Keratinocyte (primary cell): ENCODE measurements around the gene ADGRD1. TPM values are rescaled to one million over a fixed set of nuclear protein-coding genes. Genes with fewer than 3 reads are reported as not detected.
"Not testable (repeated sequence)": the region's sequence is repeated elsewhere in the genome, so short reads cannot be mapped to it uniquely, and the experiment has no call there.

Experiments
- DNase-seq: peaks from one replicate; pipeline ENCODE4 v3.0.0-alpha.2; 2011; ENCODE audit warnings: low read depth, missing footprints, low spot score
- FAIRE-seq: peaks from 2 replicates; lab custom pipeline; 2011; peaks lifted over from hg19 to GRCh38; lab: Jason Lieb, UNC
- H2AFZ ChIP-seq: 2 replicates; pipeline ENCODE4 v1.6.0; 2012; ENCODE audit warnings: low read length, control low read depth, inconsistent platforms; ENCODE audit not compliant: control insufficient read depth
- H3K27ac ChIP-seq: 2 replicates; pipeline ENCODE4 v1.5.1; 2011; ENCODE audit warnings: low read length; ENCODE audit not compliant: control insufficient read depth, insufficient read depth
- H3K27me3 ChIP-seq: 3 replicates; pipeline ENCODE4 v1.6.0; 2011; ENCODE audit warnings: low read length; ENCODE audit not compliant: control insufficient read depth, insufficient read depth; ENCODE audit errors: extremely low read depth
- H3K36me3 ChIP-seq, 2 experiments: 2 replicates in 1 of 2; 3 replicates in 1 of 2; pipeline ENCODE4 v1.5.1; 2011; ENCODE audit warnings: low read length in 2 of 2, mild to moderate bottlenecking in 1 of 2; ENCODE audit not compliant: control insufficient read depth in 2 of 2, insufficient read depth in 2 of 2; ENCODE audit errors: extremely low read depth in 1 of 2
- H3K4me1 ChIP-seq: 3 replicates; pipeline ENCODE4 v1.5.1; 2011; ENCODE audit warnings: low read length; ENCODE audit not compliant: control insufficient read depth, insufficient read depth; ENCODE audit errors: extremely low read depth
- H3K4me2 ChIP-seq: 3 replicates; pipeline ENCODE4 v1.6.0; 2011; ENCODE audit warnings: low read depth, low read length; ENCODE audit not compliant: control insufficient read depth, insufficient read depth; ENCODE audit errors: extremely low read depth
- H3K4me3 ChIP-seq, 3 experiments: fragments of 200-600 bp in 1 of 3; sonication (generic) in 1 of 3; 2 replicates in 2 of 3; 3 replicates in 1 of 3; pipeline ENCODE4 v1.5.1; 2011 to 2016; ENCODE audit warnings: low read length in 3 of 3, mild to moderate bottlenecking in 3 of 3, control low read depth in 2 of 3, inconsistent platforms in 1 of 3, low read depth in 1 of 3, mixed read lengths in 1 of 3, mixed run types in 1 of 3, moderate library complexity in 1 of 3; ENCODE audit not compliant: control insufficient read depth in 2 of 3, insufficient read depth in 2 of 3; ENCODE audit errors: extremely low read depth in 1 of 3
- H3K79me2 ChIP-seq: 2 replicates; pipeline ENCODE4 v1.6.0; 2012; ENCODE audit warnings: low read length; ENCODE audit not compliant: control insufficient read depth, insufficient read depth
- H3K9ac ChIP-seq: 3 replicates; pipeline ENCODE4 v1.6.0; 2011; ENCODE audit warnings: low read length; ENCODE audit not compliant: control insufficient read depth, insufficient read depth; ENCODE audit errors: extremely low read depth
- H3K9me1 ChIP-seq: 3 replicates; pipeline ENCODE4 v1.6.0; 2011; ENCODE audit warnings: low read length; ENCODE audit not compliant: control insufficient read depth, insufficient read depth; ENCODE audit errors: extremely low read depth
- H3K9me3 ChIP-seq: 2 replicates; pipeline ENCODE4 v1.5.1; 2012; ENCODE audit warnings: low read depth, low read length; ENCODE audit not compliant: control insufficient read depth
- H4K20me1 ChIP-seq: 3 replicates; pipeline ENCODE4 v1.6.0; 2011; ENCODE audit warnings: low read length; ENCODE audit not compliant: control insufficient read depth, insufficient read depth; ENCODE audit errors: extremely low read depth
- EZH2 ChIP-seq: IDR thresholded peaks from one replicate; pipeline ENCODE4 v1.6.1; 2012; ENCODE audit warnings: inconsistent platforms, mild to moderate bottlenecking, low read length, moderate library complexity
- dilution Hi-C: fragments of 300-500 bp; cut with MboI; formaldehyde crosslinking; loops from one replicate; pipeline ENCODE4 v1.7.0; 2020; ENCODE audit warnings: low sequenced_read_pairs; ENCODE audit not compliant: extremely low pct_ligation_motif_present
- polyA plus RNA-seq, 5 experiments: library from polyadenylated mRNA; depleted of rRNA in 3 of 5; stranded (reverse) in 3 of 5; stranded (forward) in 1 of 5; unstranded in 1 of 5; fragments of >200 nt; gene quantifications; 1 replicate in 1 of 5; 2 replicates in 3 of 5; 3 replicates in 1 of 5; pipeline versions ENCODE4 v1.2.1 to v1.2.3, GENCODE V29; 2011 to 2012; ENCODE audit warnings: missing spikeins in 2 of 5, low read depth in 1 of 5, low replicate concordance in 1 of 5
- TF ChIP-seq, protein P1 (sequence below), 3 experiments: IDR thresholded peaks in 1 of 3; conservative IDR thresholded peaks in 1 of 3; optimal IDR thresholded peaks in 1 of 3; 2 replicates in 2 of 3; 3 replicates in 1 of 3; pipeline versions ENCODE3 to v1.5.1; 2011; ENCODE audit warnings: low read length in 3 of 3, mild to moderate bottlenecking in 3 of 3, moderate library complexity in 2 of 3, control low read depth in 1 of 3, inconsistent platforms in 1 of 3; ENCODE audit not compliant: insufficient read depth in 2 of 3; ENCODE audit errors: extremely low read depth in 1 of 3

ADGRD1 gene
- polyA plus RNA-seq, 1 donor (not counting 4 experiments of a cell fraction or from before 2014, with no cell fraction given), result not detected

DNA sequence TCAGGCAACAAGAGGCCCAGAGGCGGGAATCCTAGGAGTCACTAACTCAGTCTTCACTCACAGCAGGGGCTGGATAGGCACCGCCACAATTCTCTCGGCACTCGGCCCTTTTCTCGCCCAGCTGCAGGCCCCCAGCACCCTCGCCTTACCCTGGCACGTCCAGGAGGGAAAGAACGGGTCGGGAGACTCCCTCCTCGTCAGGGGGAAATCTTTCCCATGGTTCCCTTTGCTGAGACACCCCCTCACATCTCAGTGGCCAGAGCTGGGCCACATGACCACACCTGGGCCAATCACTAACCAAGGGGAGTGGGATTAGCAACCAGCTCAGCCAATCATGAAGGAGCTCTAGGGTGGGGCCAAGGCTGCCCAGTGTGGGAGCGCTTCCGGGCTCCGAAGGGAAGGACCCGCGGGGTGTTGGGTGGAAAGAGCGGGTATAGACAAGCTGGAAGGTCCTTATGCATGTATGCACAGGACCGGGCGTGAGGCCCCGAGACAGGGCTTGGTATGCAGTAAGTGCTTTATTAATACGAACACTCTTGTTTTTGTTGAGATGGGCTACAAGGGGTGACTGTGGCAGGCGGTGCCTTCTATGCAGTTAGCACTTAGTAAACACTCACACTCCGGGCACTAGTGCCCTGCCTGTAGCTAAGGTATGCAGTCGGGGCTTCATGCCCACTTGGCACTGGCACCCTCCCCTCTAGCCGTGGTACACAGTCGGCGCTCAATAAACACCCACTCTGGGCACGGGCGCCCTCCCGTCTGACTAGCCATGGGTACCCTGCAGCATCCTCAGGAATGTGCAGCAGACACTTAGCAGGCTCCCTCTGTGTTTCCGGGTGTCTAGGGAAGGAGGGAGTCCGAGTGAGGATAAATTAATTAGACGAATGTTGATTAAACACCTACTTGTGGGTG is 40.3 kb downstream of the ADGRD1 start:
- no peak overlapping the region for H3K27ac ChIP-seq
- H3K9me1 ChIP-seq, result no peaks in the 10 kb centered on the region
- no peaks in the 10 kb centered on the region for H3K4me1 ChIP-seq
- no peak overlapping the region for H2AFZ ChIP-seq
- H3K27me3 ChIP-seq, result no peaks in the 10 kb centered on the region
- TF ChIP-seq, protein P1, sequence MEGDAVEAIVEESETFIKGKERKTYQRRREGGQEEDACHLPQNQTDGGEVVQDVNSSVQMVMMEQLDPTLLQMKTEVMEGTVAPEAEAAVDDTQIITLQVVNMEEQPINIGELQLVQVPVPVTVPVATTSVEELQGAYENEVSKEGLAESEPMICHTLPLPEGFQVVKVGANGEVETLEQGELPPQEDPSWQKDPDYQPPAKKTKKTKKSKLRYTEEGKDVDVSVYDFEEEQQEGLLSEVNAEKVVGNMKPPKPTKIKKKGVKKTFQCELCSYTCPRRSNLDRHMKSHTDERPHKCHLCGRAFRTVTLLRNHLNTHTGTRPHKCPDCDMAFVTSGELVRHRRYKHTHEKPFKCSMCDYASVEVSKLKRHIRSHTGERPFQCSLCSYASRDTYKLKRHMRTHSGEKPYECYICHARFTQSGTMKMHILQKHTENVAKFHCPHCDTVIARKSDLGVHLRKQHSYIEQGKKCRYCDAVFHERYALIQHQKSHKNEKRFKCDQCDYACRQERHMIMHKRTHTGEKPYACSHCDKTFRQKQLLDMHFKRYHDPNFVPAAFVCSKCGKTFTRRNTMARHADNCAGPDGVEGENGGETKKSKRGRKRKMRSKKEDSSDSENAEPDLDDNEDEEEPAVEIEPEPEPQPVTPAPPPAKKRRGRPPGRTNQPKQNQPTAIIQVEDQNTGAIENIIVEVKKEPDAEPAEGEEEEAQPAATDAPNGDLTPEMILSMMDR (optimal IDR thresholded peaks at IDR 0.05 in 1 of 3, IDR thresholded peaks at IDR 0.05 in 1 of 3, conservative IDR thresholded peaks at IDR 0.05 in 1 of 3; ENCODE audit: extremely low read depth in 1 of 3, insufficient read depth in 2 of 3, low read length in 3 of 3), result no peak
- FAIRE-seq (no peak), DNase-seq (no peak)
- no peaks in the 10 kb centered on the region for H4K20me1 ChIP-seq
- H3K79me2 ChIP-seq, result no peaks in the 10 kb centered on the region
- no peak overlapping the region for H3K4me2 ChIP-seq
- no peak overlapping the region for H3K4me3 ChIP-seq
- H3K36me3 ChIP-seq, result no peaks in the 10 kb centered on the region
- dilution Hi-C loops, result no loop called here
- no peaks in the 10 kb centered on the region for H3K9me3 ChIP-seq
- no peak overlapping the region for H3K9ac ChIP-seq

- no peak for DNase-seq
- no peaks in the 10 kb centered on the region for H3K79me2 ChIP-seq
- no peaks in the 10 kb centered on the region for H3K36me3 ChIP-seq
- no peak overlapping the region for H3K9ac ChIP-seq
- H3K27me3 ChIP-seq, result no peaks in the 10 kb centered on the region
- H4K20me1 ChIP-seq, result no peaks in the 10 kb centered on the region
- H3K9me3 ChIP-seq, result no peaks in the 10 kb centered on the region
- no peaks in the 10 kb centered on the region for H3K4me1 ChIP-seq
- no peak for TF ChIP-seq EZH2
- TF ChIP-seq, protein P1 (optimal IDR thresholded peaks at IDR 0.05 in 1 of 3, IDR thresholded peaks at IDR 0.05 in 1 of 3, conservative IDR thresholded peaks at IDR 0.05 in 1 of 3; ENCODE audit: extremely low read depth in 1 of 3, insufficient read depth in 2 of 3, low read length in 3 of 3), result no peak
- H2AFZ ChIP-seq, result no peak overlapping the region
- no peak for FAIRE-seq
- H3K9me1 ChIP-seq, result no peaks in the 10 kb centered on the region
- dilution Hi-C loops, result no loop called here
- no peak overlapping the region for H3K4me3 ChIP-seq
- no peak overlapping the region for H3K27ac ChIP-seq
- H3K4me2 ChIP-seq, result no peak overlapping the region
Measured at GRCh38 chr12:130994821-130995375, 41.2 kb downstream of the ADGRD1 start.

DNA sequence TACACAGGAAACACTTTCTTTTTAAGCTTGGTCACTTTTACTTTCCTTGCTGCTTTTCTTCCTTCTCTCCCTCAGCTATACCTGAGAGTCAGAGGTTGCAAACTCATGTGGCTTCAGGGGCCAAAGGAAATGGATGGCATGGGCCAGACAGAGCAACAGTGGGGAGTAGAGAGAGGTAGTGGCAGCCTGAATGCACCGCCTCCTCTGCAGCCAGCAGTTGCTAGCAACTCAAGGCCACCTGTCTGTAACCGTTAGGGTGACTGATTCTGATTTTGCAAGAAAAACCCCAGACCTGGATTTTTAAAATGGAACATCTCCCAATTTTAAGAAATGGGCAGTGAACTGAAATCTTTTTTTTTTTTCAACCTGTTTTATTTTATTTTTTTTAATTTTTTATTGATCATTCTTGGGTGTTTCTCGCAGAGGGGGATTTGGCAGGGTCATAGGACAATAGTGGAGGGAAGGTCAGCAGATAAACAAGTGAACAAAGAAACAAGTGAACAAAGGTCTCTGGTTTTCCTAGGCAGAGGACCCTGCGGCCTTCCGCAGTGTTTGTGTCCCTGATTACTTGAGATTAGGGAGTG is 41.8 kb downstream of the ADGRD1 start:
- H3K4me1 ChIP-seq, DNase-seq, H3K36me3 ChIP-seq, H3K9ac ChIP-seq, H3K9me1 ChIP-seq, H3K9me3 ChIP-seq, dilution Hi-C loops, H3K4me3 ChIP-seq, H3K79me2 ChIP-seq, H3K27me3 ChIP-seq, H3K4me2 ChIP-seq, FAIRE-seq, H3K27ac ChIP-seq, H4K20me1 ChIP-seq, H2AFZ ChIP-seq: not testable (repeated sequence)
